HCT116 (cell line): ENCODE results near the gene GTF3C1. TPM values are rescaled to one million over a fixed set of nuclear protein-coding genes. Genes with fewer than 3 reads are reported as not detected.

ENCODE experiments used
- ATAC-seq: fragments of 200-7000 bp; cut with Tn5 transposase; 2 replicates; pipeline ENCODE4 v1.9.1; 2020; ENCODE audit warnings: mild to moderate bottlenecking, moderate library complexity
- BruUV-seq: library from RNA; stranded (reverse); fragments of 400-500 nt; replicated peaks from 2 replicates; lab custom pipeline; 2021; lab: Mats Ljungman, UMichigan
- CTCF ChIA-PET: fragments of 300-600 bp; sonication (Branson Sonifier 250); formaldehyde crosslinking; loops from one replicate; lab custom pipeline; 2021; ENCODE audit warnings: antibody characterized with exemption; lab: Charles Lee
- POLR2A ChIA-PET: fragments of 300-600, 350-600 bp; sonication (Branson Sonifier 250); formaldehyde crosslinking; loops from one replicate; lab custom pipeline; 2021; ENCODE audit warnings: antibody characterized with exemption; lab: Charles Lee
- RAD21 ChIA-PET, 2 experiments: fragments of 300-600 bp; sonication (Branson Sonifier 250); formaldehyde crosslinking; loops; one replicate each; lab custom pipeline; 2023; ENCODE audit warnings: low total read pairs in 2 of 2; ENCODE audit not compliant: uncharacterized antibody in 2 of 2, unreplicated experiment in 2 of 2, low non-redundant PET in 1 of 2; lab: Charles Lee
- DNase-seq: peaks from one replicate; pipeline ENCODE4 v3.0.0-alpha.2; 2010; ENCODE audit warnings: low read depth, low spot score
- H2AFZ ChIP-seq: fragments of 200-600 bp; shearing (Covaris generic), sonication (generic); 2 replicates; pipeline ENCODE4 v1.6.1; 2017; ENCODE audit warnings: low read depth, mixed run types, mixed read lengths, antibody characterized with exemption, low read length; ENCODE audit not compliant: poor library complexity, severe bottlenecking
- H3K27ac ChIP-seq: 2 replicates; pipeline ENCODE4 v1.5.1; 2012; ENCODE audit warnings: low read depth, low read length
- H3K27me3 ChIP-seq: fragments of 200-600 bp; sonication (generic); 2 replicates; pipeline ENCODE4 v1.6.1; 2016; ENCODE audit warnings: mixed run types, low read length, mixed read lengths; ENCODE audit not compliant: insufficient read depth
- H3K36me3 ChIP-seq, 2 experiments: fragments of 200-500 bp in 1 of 2; fragments of 200-600 bp in 1 of 2; sonication (Bioruptor generic) in 1 of 2; sonication (generic) in 1 of 2; 2 replicates each; pipeline versions ENCODE4 v1.5.1 to v1.6.1; 2014 to 2016; ENCODE audit warnings: low read length in 2 of 2, inconsistent platforms in 1 of 2, mixed read lengths in 1 of 2, mixed run types in 1 of 2; ENCODE audit not compliant: insufficient read depth in 2 of 2, control insufficient read depth in 1 of 2
- H3K4me1 ChIP-seq, 2 experiments: fragments of 200-600 bp in 1 of 2; sonication (generic) in 1 of 2; 2 replicates each; pipeline versions ENCODE4 v1.5.1 to v1.6.1; 2012 to 2017; ENCODE audit warnings: low read length in 2 of 2, inconsistent platforms in 1 of 2, mild to moderate bottlenecking in 1 of 2, mixed read lengths in 1 of 2, mixed run types in 1 of 2, moderate library complexity in 1 of 2; ENCODE audit not compliant: insufficient read depth in 2 of 2, control insufficient read depth in 1 of 2
- H3K4me2 ChIP-seq: fragments of 200-600 bp; sonication (generic); 2 replicates; pipeline ENCODE4 v1.6.1; 2017; ENCODE audit warnings: mixed run types, low read length, mixed read lengths
- H3K4me3 ChIP-seq, 2 experiments: fragments of 200-600 bp in 1 of 2; sonication (generic) in 1 of 2; replicated peaks in 1 of 2; 2 replicates each; pipeline ENCODE4 v1.5.1; 2011 to 2016; ENCODE audit warnings: low read length in 2 of 2, control low read depth in 1 of 2, low read depth in 1 of 2, mild to moderate bottlenecking in 1 of 2, mixed read lengths in 1 of 2, mixed run types in 1 of 2
- H3K79me2 ChIP-seq: fragments of 200-600 bp; sonication (generic); 2 replicates; pipeline ENCODE4 v1.6.1; 2017; ENCODE audit warnings: mild to moderate bottlenecking, mixed run types, low read length, moderate library complexity, mixed read lengths; ENCODE audit not compliant: insufficient read depth
- H3K9ac ChIP-seq: fragments of 200-600 bp; sonication (generic); 2 replicates; pipeline ENCODE4 v1.6.1; 2016; ENCODE audit warnings: low read length, mixed read lengths
- H3K9me2 ChIP-seq: fragments of 200-600 bp; sonication (generic), shearing (Covaris generic); 2 replicates; pipeline ENCODE4 v1.6.1; 2017; ENCODE audit warnings: mixed run types, mild to moderate bottlenecking, moderate library complexity; ENCODE audit not compliant: insufficient read depth
- H3K9me3 ChIP-seq, 2 experiments: fragments of 200-500 bp in 1 of 2; fragments of 200-600 bp in 1 of 2; sonication (Bioruptor generic) in 1 of 2; sonication (generic) in 1 of 2; 2 replicates each; pipeline ENCODE4 v1.6.1; 2014 to 2017; ENCODE audit warnings: low read length in 2 of 2, mixed read lengths in 2 of 2, inconsistent platforms in 1 of 2, low read depth in 1 of 2, mild to moderate bottlenecking in 1 of 2, mixed run types in 1 of 2, moderate library complexity in 1 of 2; ENCODE audit not compliant: control insufficient read depth in 1 of 2, insufficient read depth in 1 of 2
- H4K20me1 ChIP-seq: fragments of 200-600 bp; sonication (generic), shearing (Covaris generic); 2 replicates; pipeline ENCODE4 v1.6.1; 2017; ENCODE audit warnings: mixed run types, mild to moderate bottlenecking, moderate library complexity; ENCODE audit not compliant: insufficient read depth
- CEBPB ChIP-seq: IDR thresholded peaks from 2 replicates; pipeline ENCODE4 v1.6.1; 2012; ENCODE audit warnings: low read depth
- CTCF ChIP-seq, 3 experiments: fragments of 200-600 bp in 1 of 3; sonication (generic) in 1 of 3; IDR thresholded peaks in 2 of 3; conservative IDR thresholded peaks in 1 of 3; 2 replicates each; pipeline ENCODE4 v1.5.1; 2012 to 2017; ENCODE audit warnings: low read depth in 2 of 3, low read length in 2 of 3, antibody characterized with exemption in 1 of 3, borderline replicate concordance in 1 of 3, control low read depth in 1 of 3, mild to moderate bottlenecking in 1 of 3, mixed read lengths in 1 of 3, mixed run types in 1 of 3, moderate library complexity in 1 of 3; ENCODE audit not compliant: insufficient read depth in 1 of 3
- EGR1 ChIP-seq: IDR thresholded peaks from 2 replicates; pipeline ENCODE4 v1.6.1; 2012; ENCODE audit warnings: low read depth
- JUND ChIP-seq: IDR thresholded peaks from 2 replicates; pipeline ENCODE4 v1.6.1; 2012
- RAD21 ChIP-seq: IDR thresholded peaks from 2 replicates; pipeline ENCODE4 v1.6.1; 2012; ENCODE audit warnings: low read depth, mild to moderate bottlenecking
- SIN3A ChIP-seq: IDR thresholded peaks from 2 replicates; pipeline ENCODE4 v1.6.1; 2012; ENCODE audit warnings: low read depth
- SRF ChIP-seq: IDR thresholded peaks from 2 replicates; pipeline ENCODE4 v1.6.1; 2012; ENCODE audit warnings: low read depth
- ZFX ChIP-seq: fragments of 450-650 bp; IDR thresholded peaks from 2 replicates; pipeline ENCODE4 v1.6.1; 2017
- intact Hi-C: fragments of 100-400 bp; cut with micrococcal nuclease; formaldehyde crosslinking; loops from 2 replicates; pipeline ENCODE4 v1.10.0; 2022
- total RNA-seq: library from RNA; stranded (reverse); gene quantifications from one replicate; pipeline ENCODE4 v1.2.1, GENCODE V29; 2021; ENCODE audit not compliant: unreplicated experiment
- TF ChIP-seq, protein P1 (sequence below): IDR thresholded peaks from 2 replicates; pipeline ENCODE4 v1.6.1; 2012; ENCODE audit warnings: low read depth

Gene GTF3C1
- total RNA-seq, 1 experiment from 2014 or later: 97.5 TPM

DNA sequence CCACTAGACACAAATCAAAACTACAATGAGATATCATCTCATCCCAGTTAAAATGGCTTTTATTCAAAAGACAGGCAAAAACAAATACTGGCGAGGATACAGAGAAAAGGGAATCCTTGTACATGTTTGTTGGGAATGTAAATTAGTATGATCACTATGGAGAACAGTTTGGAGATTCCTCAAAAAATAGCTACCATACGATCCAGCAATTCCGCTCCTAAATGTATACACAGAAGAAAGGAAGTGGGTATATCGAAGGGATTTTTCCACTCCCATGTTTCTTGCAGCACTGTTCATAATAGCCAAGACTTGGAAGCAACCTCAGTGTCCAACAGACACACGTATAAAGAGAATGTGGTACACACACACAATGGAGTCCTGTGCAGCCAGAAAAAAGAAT is 35.5 kb upstream of the GTF3C1 start:
- Histone ChIP-seq H3K4me1 (no peaks in the 10 kb centered on the region; a peak in 1 of 4 replicates), H3K9ac (no peak overlapping the region), H4K20me1 (no peaks in the 10 kb centered on the region), H3K36me3 (no peaks in the 10 kb centered on the region), H3K4me2 (no peak overlapping the region), H3K9me3 (no peaks in the 10 kb centered on the region), H3K27ac (no peak overlapping the region), H3K79me2 (no peaks in the 10 kb centered on the region), H3K4me3 (no peak overlapping the region), H3K27me3 (no peaks in the 10 kb centered on the region), H2AFZ (no peak overlapping the region), H3K9me2 (no peaks in the 10 kb centered on the region)
- no TSS peak for BruUV-seq
- intact Hi-C loops: no loop called here
- ChIA-PET RAD21 (no interaction called here), POLR2A (no interaction called here), CTCF (no interaction called here)
- TF ChIP-seq SIN3A (no peak), EGR1 (no peak), SRF (no peak), CEBPB (no peak), ZFX (no peak), CTCF (IDR thresholded peaks at IDR 0.05 in 2 of 3, conservative IDR thresholded peaks at IDR 0.05 in 1 of 3; ENCODE audit: borderline replicate concordance in 1 of 3, insufficient read depth in 1 of 3, low read depth in 2 of 3, low read length in 2 of 3) (no peak), RAD21 (no peak), JUND (no peak)
- TF ChIP-seq, protein P1, sequence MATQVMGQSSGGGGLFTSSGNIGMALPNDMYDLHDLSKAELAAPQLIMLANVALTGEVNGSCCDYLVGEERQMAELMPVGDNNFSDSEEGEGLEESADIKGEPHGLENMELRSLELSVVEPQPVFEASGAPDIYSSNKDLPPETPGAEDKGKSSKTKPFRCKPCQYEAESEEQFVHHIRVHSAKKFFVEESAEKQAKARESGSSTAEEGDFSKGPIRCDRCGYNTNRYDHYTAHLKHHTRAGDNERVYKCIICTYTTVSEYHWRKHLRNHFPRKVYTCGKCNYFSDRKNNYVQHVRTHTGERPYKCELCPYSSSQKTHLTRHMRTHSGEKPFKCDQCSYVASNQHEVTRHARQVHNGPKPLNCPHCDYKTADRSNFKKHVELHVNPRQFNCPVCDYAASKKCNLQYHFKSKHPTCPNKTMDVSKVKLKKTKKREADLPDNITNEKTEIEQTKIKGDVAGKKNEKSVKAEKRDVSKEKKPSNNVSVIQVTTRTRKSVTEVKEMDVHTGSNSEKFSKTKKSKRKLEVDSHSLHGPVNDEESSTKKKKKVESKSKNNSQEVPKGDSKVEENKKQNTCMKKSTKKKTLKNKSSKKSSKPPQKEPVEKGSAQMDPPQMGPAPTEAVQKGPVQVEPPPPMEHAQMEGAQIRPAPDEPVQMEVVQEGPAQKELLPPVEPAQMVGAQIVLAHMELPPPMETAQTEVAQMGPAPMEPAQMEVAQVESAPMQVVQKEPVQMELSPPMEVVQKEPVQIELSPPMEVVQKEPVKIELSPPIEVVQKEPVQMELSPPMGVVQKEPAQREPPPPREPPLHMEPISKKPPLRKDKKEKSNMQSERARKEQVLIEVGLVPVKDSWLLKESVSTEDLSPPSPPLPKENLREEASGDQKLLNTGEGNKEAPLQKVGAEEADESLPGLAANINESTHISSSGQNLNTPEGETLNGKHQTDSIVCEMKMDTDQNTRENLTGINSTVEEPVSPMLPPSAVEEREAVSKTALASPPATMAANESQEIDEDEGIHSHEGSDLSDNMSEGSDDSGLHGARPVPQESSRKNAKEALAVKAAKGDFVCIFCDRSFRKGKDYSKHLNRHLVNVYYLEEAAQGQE: no peak
- ATAC-seq (no peak), DNase-seq (no peak)
